GM12891 (cell line): ENCODE data around the gene RCOR3.
"Not testable (repeated sequence)": the region's sequence is repeated elsewhere in the genome, so short reads cannot be mapped to it uniquely, and the experiment has no call there.

Experiments used
- DNase-seq: peaks from one replicate; pipeline ENCODE4 v3.0.0; 2011; ENCODE audit warnings: low spot score; ENCODE audit not compliant: insufficient read length
- FAIRE-seq: peaks from 2 replicates; lab custom pipeline; 2011; peaks lifted over from hg19 to GRCh38; lab: Jason Lieb, UNC
- PAX5 ChIP-seq: IDR thresholded peaks from 2 replicates; pipeline ENCODE4 v1.6.1; 2011; ENCODE audit warnings: low read length, moderate library complexity, mild to moderate bottlenecking; ENCODE audit not compliant: insufficient read depth, severe bottlenecking
- POLR2A ChIP-seq: IDR thresholded peaks from 2 replicates; pipeline ENCODE4 v1.6.1; 2011; ENCODE audit warnings: low read depth, low read length, control low read depth
- POLR2AphosphoS5 ChIP-seq: IDR thresholded peaks from 2 replicates; pipeline ENCODE4 v1.6.1; 2011; ENCODE audit warnings: low read depth, low read length, control low read depth
- POU2F2 ChIP-seq: IDR thresholded peaks from 2 replicates; pipeline ENCODE4 v1.6.1; 2011; ENCODE audit warnings: low read depth, mild to moderate bottlenecking, control low read depth, low read length, moderate library complexity
- SPI1 ChIP-seq: IDR thresholded peaks from 2 replicates; pipeline ENCODE4 v1.6.1; 2011; ENCODE audit warnings: low read depth, low read length, control low read depth
- TAF1 ChIP-seq: IDR thresholded peaks from 2 replicates; pipeline ENCODE4 v1.6.1; 2011; ENCODE audit warnings: low read depth, low read length, control low read depth

The RCOR3 gene

GRCh38 chr1:211292411-211292810 lies 33.2 kb downstream of the RCOR3 start:
- no peak for FAIRE-seq
- DNase-seq: no peak
- TF ChIP-seq POU2F2 (no peak), PAX5 (no peak), POLR2AphosphoS5 (no peak), TAF1 (no peak), SPI1 (no peak), POLR2A (no peak)

GRCh38 chr1:211296396-211296795 lies 37.2 kb downstream of the RCOR3 start:
- DNase-seq: no peak
- TF ChIP-seq POLR2AphosphoS5: no peak
- TF ChIP-seq SPI1: no peak
- no peak for TF ChIP-seq PAX5
- no peak for TF ChIP-seq TAF1
- TF ChIP-seq POU2F2: no peak
- TF ChIP-seq POLR2A: no peak
- FAIRE-seq: no peak

GRCh38 chr1:211305044-211305443 lies 45.9 kb downstream of the RCOR3 start:
- DNase-seq (no peak), FAIRE-seq (peak; percentile 83)

GRCh38 chr1:211309617-211310016 lies 50.5 kb downstream of the RCOR3 start:
- no peak for TF ChIP-seq PAX5
- TF ChIP-seq SPI1: no peak
- no peak for TF ChIP-seq POU2F2
- no peak for TF ChIP-seq POLR2A
- no peak for TF ChIP-seq POLR2AphosphoS5
- TF ChIP-seq TAF1: no peak
- DNase-seq (no peak), FAIRE-seq (no peak)

More at GRCh38 chr1:211305044-211305443, 45.9 kb downstream of the RCOR3 start:
- TF ChIP-seq TAF1: no peak
- TF ChIP-seq POLR2AphosphoS5: no peak
- TF ChIP-seq SPI1: no peak
- TF ChIP-seq POLR2A: no peak
- no peak for TF ChIP-seq PAX5
- no peak for TF ChIP-seq POU2F2

GRCh38 chr1:211313392-211313791 lies 54.2 kb downstream of the RCOR3 start:
- FAIRE-seq (no peak), DNase-seq (no peak)
- TF ChIP-seq POLR2A: no peak
- TF ChIP-seq TAF1: no peak
- no peak for TF ChIP-seq PAX5
- TF ChIP-seq POU2F2: no peak
- no peak for TF ChIP-seq POLR2AphosphoS5
- TF ChIP-seq SPI1: no peak

- TF ChIP-seq POU2F2: no peak
- no peak for TF ChIP-seq TAF1
- TF ChIP-seq POLR2AphosphoS5: no peak
- no peak for TF ChIP-seq PAX5
- TF ChIP-seq SPI1: no peak
- TF ChIP-seq POLR2A: no peak
- DNase-seq (no peak), FAIRE-seq (peak; percentile 45)
Measured at GRCh38 chr1:211318576-211319280, 59.6 kb downstream of the RCOR3 start.

GRCh38 chr1:211319892-211320291 lies 60.7 kb downstream of the RCOR3 start:
- no peak for FAIRE-seq

GRCh38 chr1:211320980-211321379 lies 61.8 kb downstream of the RCOR3 start:
- TF ChIP-seq SPI1: no peak
- TF ChIP-seq POU2F2: no peak
- no peak for DNase-seq
- peak; percentile 61 for FAIRE-seq

More at GRCh38 chr1:211319892-211320291, 60.7 kb downstream of the RCOR3 start:
- TF ChIP-seq POU2F2 (no peak), POLR2AphosphoS5 (no peak), PAX5 (no peak), SPI1 (no peak)
- DNase-seq: no peak

- FAIRE-seq, DNase-seq: not testable (repeated sequence)
Measured at GRCh38 chr1:211321646-211322045, 62.5 kb downstream of the RCOR3 start.

- TF ChIP-seq POLR2AphosphoS5 (no peak), TAF1 (no peak), PAX5 (no peak), SPI1 (no peak), POLR2A (no peak), POU2F2 (no peak)
- DNase-seq: no peak
- peak; percentile 96 for FAIRE-seq
Measured at GRCh38 chr1:211323156-211324063, 64.2 kb downstream of the RCOR3 start.
